OCI-LY3 (cell line): ENCODE data around the gene POLK.

Source experiments
- H2AFZ ChIP-seq: fragments of 200-600, 300-600 bp; shearing (Covaris generic); 2 replicates; pipeline ENCODE4 v1.6.0; 2014; ENCODE audit warnings: antibody characterized with exemption, low read depth, low read length
- H3K27ac ChIP-seq: fragments of 200-600, 300-600 bp; sonication (generic); 2 replicates; pipeline ENCODE4 v1.5.1; 2014; ENCODE audit warnings: mild to moderate bottlenecking, low read length, moderate library complexity, mixed read lengths
- H3K27me3 ChIP-seq: fragments of 200-600, 300-600 bp; sonication (generic); 2 replicates; pipeline ENCODE4 v1.6.1; 2014; ENCODE audit warnings: low read depth, low read length, mixed read lengths
- H3K36me3 ChIP-seq: fragments of 200-600, 300-600 bp; sonication (generic); replicated peaks from 2 replicates; pipeline ENCODE3; 2014; ENCODE audit warnings: low read depth, low read length, mixed read lengths
- H3K4me1 ChIP-seq: fragments of 300-600, 200-600 bp; sonication (generic); 2 replicates; pipeline ENCODE4 v1.6.1; 2014; ENCODE audit warnings: low read length, mixed read lengths
- H3K4me2 ChIP-seq: fragments of 200-600, 300-600 bp; sonication (generic); 2 replicates; pipeline ENCODE4 v1.6.1; 2014; ENCODE audit warnings: low read length, mixed read lengths
- H3K4me3 ChIP-seq: fragments of 300-600, 200-600 bp; sonication (generic); 2 replicates; pipeline ENCODE4 v1.5.1; 2014; ENCODE audit warnings: antibody characterized with exemption, mild to moderate bottlenecking, low read length, moderate library complexity
- H3K79me2 ChIP-seq: fragments of 300-600, 200-600 bp; shearing (Covaris generic); 2 replicates; pipeline ENCODE4 v1.6.1; 2014; ENCODE audit warnings: mild to moderate bottlenecking, low read length, mixed read lengths
- H3K9ac ChIP-seq: fragments of 300-600, 200-600 bp; shearing (Covaris generic); 2 replicates; pipeline ENCODE4 v1.6.0; 2014; ENCODE audit warnings: mild to moderate bottlenecking, low read length, moderate library complexity
- H3K9me3 ChIP-seq: fragments of 200-600, 300-600 bp; shearing (Covaris generic); 2 replicates; pipeline ENCODE4 v1.6.1; 2014; ENCODE audit warnings: low read length, mixed read lengths; ENCODE audit not compliant: insufficient read depth
- H4K20me1 ChIP-seq: fragments of 200-600, 300-600 bp; sonication (generic); 2 replicates; pipeline ENCODE4 v1.6.1; 2016; ENCODE audit warnings: low read length, mixed read lengths; ENCODE audit not compliant: insufficient read depth
- CTCF ChIP-seq: fragments of 200-600, 300-600 bp; sonication (generic); IDR thresholded peaks from 2 replicates; pipeline ENCODE4 v1.5.1; 2014; ENCODE audit warnings: antibody characterized with exemption, low read length, low read depth
- EZH2phosphoT487 ChIP-seq: fragments of 200-600 bp; shearing (Covaris generic); IDR thresholded peaks from 2 replicates; pipeline ENCODE4 v1.6.1; 2018; ENCODE audit warnings: antibody characterized with exemption, mixed run types, low read depth

POLK gene

GRCh38 chr5:75566710-75567309 is 55.1 kb downstream of the POLK start:
- H3K4me3 ChIP-seq, result peak overlapping the region; percentile 71
- H3K9ac ChIP-seq, result peak overlapping the region; percentile 35; the same call in 1 of the 2 replicates
- no peaks in the 10 kb centered on the region for H4K20me1 ChIP-seq
- peak overlapping the region; percentile 82 for H3K27ac ChIP-seq
- H3K27me3 ChIP-seq, result no peaks in the 10 kb centered on the region
- H3K36me3 ChIP-seq, result peaks cover 8% of the 10 kb centered on the region
- no peaks in the 10 kb centered on the region for H3K9me3 ChIP-seq
- H3K4me1 ChIP-seq, result peaks cover 37% of the 10 kb centered on the region
- TF ChIP-seq CTCF (no peak), EZH2phosphoT487 (no peak)
- peak overlapping the region; percentile 83 for H3K4me2 ChIP-seq
- H3K79me2 ChIP-seq, result peaks cover 7% of the 10 kb centered on the region; the same call in 1 of the 2 replicates
- 0 out of 2 replicates have a peak overlapping the region, but pooled peaks have one; percentile 48 for H2AFZ ChIP-seq

GRCh38 chr5:75567710-75568109 is 56.0 kb downstream of the POLK start:
- peak overlapping the region; percentile 83 for H3K4me2 ChIP-seq
- H3K36me3 ChIP-seq, result peaks cover 8% of the 10 kb centered on the region
- peaks cover 41% of the 10 kb centered on the region for H3K4me1 ChIP-seq
- H3K9ac ChIP-seq, result no peak overlapping the region
- H4K20me1 ChIP-seq, result no peaks in the 10 kb centered on the region
- H3K27ac ChIP-seq, result peak overlapping the region; percentile 82
- peaks cover 7% of the 10 kb centered on the region; the same call in 1 of the 2 replicates for H3K79me2 ChIP-seq
- H3K9me3 ChIP-seq, result no peaks in the 10 kb centered on the region
- TF ChIP-seq CTCF (no peak), EZH2phosphoT487 (no peak)
- H3K4me3 ChIP-seq, result peak overlapping the region; percentile 20; the same call in 1 of the 2 replicates
- H3K27me3 ChIP-seq, result no peaks in the 10 kb centered on the region
- H2AFZ ChIP-seq, result no peak overlapping the region

GRCh38 chr5:75568202-75568601 is 56.5 kb downstream of the POLK start:
- Histone ChIP-seq H2AFZ (no peak overlapping the region), H3K9ac (no peak overlapping the region), H3K36me3 (peaks cover 8% of the 10 kb centered on the region), H3K9me3 (no peaks in the 10 kb centered on the region), H3K4me1 (peaks cover 41% of the 10 kb centered on the region), H3K4me3 (peak overlapping the region; percentile 20), H3K27ac (peak overlapping the region; percentile 82), H3K79me2 (peaks cover 7% of the 10 kb centered on the region; the same call in 1 of the 2 replicates), H3K27me3 (no peaks in the 10 kb centered on the region), H4K20me1 (no peaks in the 10 kb centered on the region), H3K4me2 (peak overlapping the region; percentile 83)
- TF ChIP-seq EZH2phosphoT487 (no peak), CTCF (no peak)

DNA sequence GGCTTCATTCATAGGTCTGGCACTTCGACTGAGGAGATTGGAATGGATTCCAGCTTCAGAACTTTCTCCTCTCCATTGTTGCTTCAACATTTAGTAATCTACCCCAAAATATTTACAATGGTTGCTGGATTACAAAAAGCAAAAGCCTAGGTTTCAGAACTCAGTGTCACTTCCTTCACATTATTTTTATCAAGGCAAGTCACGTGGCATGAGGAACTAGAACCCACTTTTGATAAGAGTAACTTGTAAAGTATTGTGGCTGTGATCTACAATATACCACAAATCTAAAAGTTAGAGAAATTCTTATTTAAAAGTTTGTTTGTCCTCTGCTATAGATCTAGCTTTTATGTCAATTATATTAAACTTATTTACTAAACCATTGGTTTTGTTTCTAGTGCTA is 59.9 kb downstream of the POLK start:
- Histone ChIP-seq H3K4me3 (no peak overlapping the region), H3K27me3 (no peaks in the 10 kb centered on the region), H2AFZ (no peak overlapping the region), H3K36me3 (peaks cover 3% of the 10 kb centered on the region), H4K20me1 (no peaks in the 10 kb centered on the region), H3K79me2 (peaks cover 7% of the 10 kb centered on the region; the same call in 1 of the 2 replicates), H3K27ac (no peak overlapping the region; the same call in 1 of the 2 replicates), H3K4me2 (peak overlapping the region; percentile 36), H3K4me1 (peaks cover 58% of the 10 kb centered on the region), H3K9ac (no peak overlapping the region), H3K9me3 (no peaks in the 10 kb centered on the region)
- no peak for TF ChIP-seq CTCF
- TF ChIP-seq EZH2phosphoT487, result no peak
